K562 (cell line): Measurements from ENCODE around the gene ZNF429. TPM values are rescaled to one million over a fixed set of nuclear protein-coding genes. Genes with fewer than 3 reads are reported as not detected.

Experiments used
- ATAC-seq: fragments of 200-7000 bp; cut with Tn5 transposase; 3 replicates; pipeline ENCODE4 v1.9.1; 2020; ENCODE audit warnings: moderate library complexity
- BruUV-seq: library from RNA; stranded (reverse); fragments of 400-500 nt; replicated peaks from 2 replicates; lab custom pipeline; 2021; lab: Mats Ljungman, UMichigan
- CTCF ChIA-PET: fragments of 300-600 bp; formaldehyde crosslinking; extraction: SDS; loops from one replicate; lab custom pipeline; 2021; ENCODE audit warnings: low intra/inter-chr PET ratio; lab: Yijun Ruan, JAX
- POLR2A ChIA-PET: fragments of 300-600, 350-650 bp; sonication (Branson Sonifier 250); formaldehyde crosslinking; extraction: SDS; loops from one replicate; lab custom pipeline; 2021; ENCODE audit warnings: antibody characterized with exemption, inconsistent platforms; lab: Yijun Ruan, JAX
- DNase-seq, 4 experiments: peaks; one replicate each; pipeline versions ENCODE4 v3.0.0 to v3.0.0-alpha.2; 2011 to 2018; ENCODE audit warnings: low spot score in 3 of 4, mixed read lengths in 3 of 4; ENCODE audit errors: extremely low read depth in 1 of 4
- FAIRE-seq: peaks from 2 replicates; lab custom pipeline; 2011; peaks lifted over from hg19 to GRCh38; lab: Jason Lieb, UNC
- H2AFZ ChIP-seq: 2 replicates; pipeline ENCODE4 v1.6.0; 2011; ENCODE audit warnings: low read depth, low read length, control low read depth, inconsistent platforms
- H3K27ac ChIP-seq: fragments of 200-600 bp; 3 replicates; pipeline ENCODE4 v1.8.0; 2011; ENCODE audit warnings: low read depth, mild to moderate bottlenecking, control low read depth, inconsistent platforms, low read length, moderate library complexity, mixed read lengths; ENCODE audit errors: extremely low read depth
- H3K27me3 ChIP-seq, 2 experiments: fragments of 300-600 bp in 1 of 2; 2 replicates in 1 of 2; 3 replicates in 1 of 2; pipeline versions ENCODE4 v1.6.0 to v1.8.0; 2011; ENCODE audit warnings: inconsistent platforms in 2 of 2, low read length in 2 of 2, mild to moderate bottlenecking in 1 of 2, mixed read lengths in 1 of 2, moderate library complexity in 1 of 2; ENCODE audit not compliant: control insufficient read depth in 2 of 2, insufficient read depth in 2 of 2
- H3K36me3 ChIP-seq: fragments of 300-600 bp; 3 replicates; pipeline ENCODE4 v1.8.0; 2011; ENCODE audit warnings: mild to moderate bottlenecking, low read length, inconsistent platforms; ENCODE audit not compliant: control insufficient read depth, insufficient read depth
- H3K4me1 ChIP-seq, 2 experiments: fragments of 200-600 bp in 1 of 2; replicated peaks in 1 of 2; 2 replicates in 1 of 2; 3 replicates in 1 of 2; pipeline versions ENCODE4 v1.5.1 to v1.8.0; 2011; ENCODE audit warnings: inconsistent platforms in 2 of 2, low read length in 2 of 2, mild to moderate bottlenecking in 1 of 2, mixed read lengths in 1 of 2, moderate library complexity in 1 of 2; ENCODE audit not compliant: control insufficient read depth in 2 of 2, insufficient read depth in 2 of 2
- H3K4me2 ChIP-seq: 2 replicates; pipeline ENCODE4 v1.6.1; 2011; ENCODE audit warnings: low read length, control low read depth, inconsistent platforms, mixed read lengths; ENCODE audit not compliant: insufficient read depth
- H3K4me3 ChIP-seq: fragments of 200-600 bp; sonication (generic), shearing (Covaris generic); 2 replicates; pipeline ENCODE4 v1.5.1; 2016; ENCODE audit warnings: control low read depth, inconsistent platforms
- H3K79me2 ChIP-seq: fragments of 200-600 bp; 3 replicates; pipeline ENCODE4 v1.8.0; 2011; ENCODE audit warnings: low read length, inconsistent platforms; ENCODE audit not compliant: control insufficient read depth, insufficient read depth
- H3K9ac ChIP-seq, 2 experiments: 2 replicates each; pipeline versions ENCODE4 v1.6.0 to v1.6.1; 2011; ENCODE audit warnings: low read depth in 2 of 2, low read length in 2 of 2, control low read depth in 1 of 2, inconsistent platforms in 1 of 2, mild to moderate bottlenecking in 1 of 2, mixed read lengths in 1 of 2; ENCODE audit not compliant: insufficient read depth in 1 of 2
- H3K9me1 ChIP-seq: one replicate; pipeline ENCODE4 v1.6.0; 2011; ENCODE audit warnings: inconsistent platforms, mild to moderate bottlenecking, low read length, moderate library complexity; ENCODE audit not compliant: control insufficient read depth, insufficient read depth
- H3K9me3 ChIP-seq: replicated peaks from 2 replicates; pipeline ENCODE4 v1.5.1; 2011; ENCODE audit warnings: low read depth, low read length, inconsistent platforms; ENCODE audit not compliant: control insufficient read depth, insufficient read depth
- H4K20me1 ChIP-seq: replicated peaks from 2 replicates; pipeline ENCODE4 v1.6.1; 2011; ENCODE audit warnings: low read length, inconsistent platforms, mixed read lengths; ENCODE audit not compliant: control insufficient read depth, insufficient read depth
- CEBPZ ChIP-seq: fragments of 150-350 bp; IDR thresholded peaks from 2 replicates; pipeline ENCODE4 v1.6.1; 2014; ENCODE audit warnings: low read depth, mild to moderate bottlenecking, low read length, borderline replicate concordance
- CREB1 ChIP-seq, 2 experiments: sonication (generic) in 1 of 2; formaldehyde crosslinking in 1 of 2; IDR thresholded peaks; 2 replicates each; pipeline versions ENCODE4 v1.6.1 to v1.8.0; 2012 to 2022; ENCODE audit warnings: inconsistent platforms in 1 of 2, mild to moderate bottlenecking in 1 of 2, missing genetic modification reagents in 1 of 2, moderate library complexity in 1 of 2
- MCM5 ChIP-seq: fragments of 450-650 bp; IDR thresholded peaks from 2 replicates; pipeline ENCODE4 v1.6.1; 2016; ENCODE audit warnings: low read depth
- NKRF ChIP-seq: fragments of 450-650 bp; IDR thresholded peaks from 2 replicates; pipeline ENCODE4 v1.6.1; 2016; ENCODE audit warnings: borderline replicate concordance
- POLR3A ChIP-seq: IDR thresholded peaks from 2 replicates; pipeline ENCODE4 v1.6.1; 2011; ENCODE audit warnings: borderline replicate concordance, mild to moderate bottlenecking, moderate library complexity; ENCODE audit not compliant: insufficient read length, insufficient read depth; ENCODE audit errors: extremely low read depth
- SMC3 ChIP-seq: conservative IDR thresholded peaks from 2 replicates; pipeline ENCODE4 v1.6.1; 2011; ENCODE audit warnings: low read depth, low read length, improper control_type of control experiment; ENCODE audit not compliant: insufficient read depth
- SRF ChIP-seq, 2 experiments: fragments of 250-450, 450-650 bp in 1 of 2; sonication (Bioruptor Pico) in 1 of 2; sonication (generic) in 1 of 2; formaldehyde crosslinking; IDR thresholded peaks; 2 replicates each; pipeline versions ENCODE4 v1.5.0 to v1.5.1; 2020 to 2022; ENCODE audit warnings: mild to moderate bottlenecking in 1 of 2, missing genetic modification reagents in 1 of 2
- WGBS: fragments of 100-300 bp; shearing (Covaris generic); methylation state at CpG from one replicate; pipeline ENCODE4 v1.1.6; 2016; ENCODE audit warnings: low coverage, mixed read lengths; ENCODE audit not compliant: insufficient coverage; ENCODE audit errors: missing lambda C conversion rate; 5-methylcytosine and 5-hydroxymethylcytosine counted together
- in situ Hi-C: fragments of 300-500 bp; cut with MboI; formaldehyde crosslinking; loops from 4 replicates; pipeline ENCODE4 v1.15.0; 2018; ENCODE audit warnings: inconsistent platforms, mixed read lengths
- intact Hi-C: fragments of 100-400 bp; cut with micrococcal nuclease; formaldehyde crosslinking; loops from 2 replicates; pipeline ENCODE4 v1.14.2; 2022
- polyA plus RNA-seq, 8 experiments: library from polyadenylated mRNA; depleted of rRNA in 4 of 8; stranded (reverse) in 5 of 8; unstranded in 3 of 8; fragments of >200 nt; fragmentation: Nextera tagmentation in 2 of 8; fragmentation: Illumina TruSeq in 1 of 8; extraction: Ambion mirVana in 2 of 8; extraction: Trizol in 1 of 8; gene quantifications; 2 replicates each; pipeline versions ENCODE4 v1.2.1 to v1.2.3, GENCODE V29; 2011 to 2014; ENCODE audit warnings: inconsistent platforms in 1 of 8, missing spikeins in 1 of 8
- total RNA-seq, 7 experiments: library from RNA; depleted of rRNA in 6 of 7; stranded (reverse); fragments of >200 nt in 6 of 7; fragmentation: Illumina TruSeq in 2 of 7; extraction: Trizol in 2 of 7; gene quantifications; 2 replicates each; pipeline versions ENCODE4 v1.2.1 to v1.2.3, GENCODE V29; 2011 to 2021; ENCODE audit warnings: low replicate concordance in 1 of 7

ZNF429 gene
- total and polyA plus RNA-seq, 9 of the 15 experiments (the other 6 are each of a cell fraction or from before 2014, with no cell fraction given) = 11.4 to 24.5 (median 16.3) TPM

DNA sequence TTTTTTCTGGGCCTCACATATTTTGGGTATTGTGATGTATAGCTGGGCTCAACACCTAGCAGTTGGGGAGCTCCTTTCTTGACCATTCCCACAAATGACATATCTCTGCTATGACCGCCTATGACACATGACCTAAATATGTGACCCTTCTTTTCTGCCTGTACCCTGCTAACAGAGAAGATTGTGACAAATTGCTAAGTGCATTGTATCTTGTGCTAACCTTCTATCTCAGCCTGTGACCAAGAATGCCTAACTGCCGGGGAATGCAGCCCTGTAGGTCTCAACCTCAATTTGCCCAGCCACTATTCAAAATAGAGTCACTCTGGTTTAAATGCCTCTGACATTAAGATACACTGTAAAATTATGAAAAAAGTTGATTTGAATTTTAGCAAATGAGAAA is 6.8 kb upstream of the ZNF429 start:
- POLR2A ChIA-PET = interaction anchor here (1.3 kb wide), 1 partner anchor 28 kb away, joined by 4 read pairs; no protein-coding TSS in a partner anchor
- Histone ChIP-seq H3K4me1 (no peaks in the 10 kb centered on the region), H2AFZ (no peak overlapping the region), H3K79me2 (no peaks in the 10 kb centered on the region), H3K9ac (no peak overlapping the region), H3K36me3 (no peaks in the 10 kb centered on the region), H3K9me1 (no peaks in the 10 kb centered on the region), H4K20me1 (no peaks in the 10 kb centered on the region), H3K27ac (no peak overlapping the region), H3K4me3 (no peak overlapping the region), H3K27me3 (no peaks in the 10 kb centered on the region), H3K9me3 (peaks cover 2% of the 10 kb centered on the region; the same call in 1 of the 2 replicates), H3K4me2 (no peak overlapping the region)
- ATAC-seq = no peak
- FAIRE-seq = no peak
- CTCF ChIA-PET = no interaction called here
- no peak for DNase-seq
- intact Hi-C loops (no loop called here), in situ Hi-C loops (no loop called here)
- BruUV-seq = no TSS peak
- 43% methylated on average over 2 of the region's 2 CpGs for WGBS
- no peak for TF ChIP-seq NKRF
- no peak for TF ChIP-seq MCM5
- no peak for TF ChIP-seq CEBPZ
- TF ChIP-seq CREB1 (IDR thresholded peaks at IDR 0.05) = no peak
- no peak for TF ChIP-seq CREB1 (CRISPR knock-in tag; IDR thresholded peaks at IDR 0.05)
- TF ChIP-seq SMC3 = no peak
- TF ChIP-seq POLR3A = no peak
- TF ChIP-seq SRF (CRISPR knock-in tag; IDR thresholded peaks at IDR 0.05) = no peak
